HL-60 (cell line): Measurements from ENCODE around the gene NR1H4.

ENCODE experiments used
- DNase-seq, 2 experiments: peaks; one replicate each; pipeline ENCODE4 v3.0.0-alpha.2; 2010 to 2020; ENCODE audit warnings: low read depth in 1 of 2, low spot score in 1 of 2
- H3K27ac ChIP-seq: fragments of 250-450 bp; sonication (Bioruptor Pico); replicated peaks from 2 replicates; pipeline ENCODE4 v1.5.1; 2020; ENCODE audit warnings: mild to moderate bottlenecking, moderate library complexity
- H3K27me3 ChIP-seq: fragments of 250-450 bp; sonication (Bioruptor Pico); 2 replicates; pipeline ENCODE4 v1.5.1; 2021; ENCODE audit warnings: mild to moderate bottlenecking, moderate library complexity; ENCODE audit not compliant: insufficient read depth, poor library complexity, severe bottlenecking
- H3K4me3 ChIP-seq: replicated peaks from 2 replicates; pipeline ENCODE4 v1.5.1; 2011; ENCODE audit warnings: mild to moderate bottlenecking, control low read depth, low read length; ENCODE audit not compliant: insufficient read depth
- CTCF ChIP-seq: IDR thresholded peaks from one replicate; pipeline ENCODE4 v1.5.1; 2011; ENCODE audit warnings: low read length, control low read depth, inconsistent platforms; ENCODE audit not compliant: insufficient read depth
- GABPA ChIP-seq: IDR thresholded peaks from 2 replicates; pipeline ENCODE4 v1.6.1; 2012; ENCODE audit warnings: low read depth
- POLR2AphosphoS5 ChIP-seq: IDR thresholded peaks from 2 replicates; pipeline ENCODE4 v1.6.1; 2012; ENCODE audit warnings: low read depth
- REST ChIP-seq: IDR thresholded peaks from 2 replicates; pipeline ENCODE4 v1.6.1; 2012; ENCODE audit warnings: low read depth; ENCODE audit not compliant: insufficient replicate concordance
- SPI1 ChIP-seq: IDR thresholded peaks from 2 replicates; pipeline ENCODE4 v1.6.1; 2012; ENCODE audit warnings: low read depth, mild to moderate bottlenecking, borderline replicate concordance

NR1H4 gene

GRCh38 chr12:100476013-100476751 is 2.5 kb downstream of the NR1H4 start:
- Histone ChIP-seq H3K4me3 (no peak overlapping the region), H3K27ac (no peak overlapping the region), H3K27me3 (no peaks in the 10 kb centered on the region)
- no peak for DNase-seq
- TF ChIP-seq REST (no peak), POLR2AphosphoS5 (no peak), GABPA (no peak), SPI1 (no peak), CTCF (no peak)

- no peak for TF ChIP-seq REST
- TF ChIP-seq CTCF = no peak
- TF ChIP-seq POLR2AphosphoS5 = no peak
- TF ChIP-seq SPI1 = no peak
- TF ChIP-seq GABPA = no peak
- H3K27ac ChIP-seq = no peak overlapping the region
- no peak for DNase-seq
Measured at GRCh38 chr12:100481021-100481420, 7.4 kb downstream of the NR1H4 start.

GRCh38 chr12:100484183-100484886 is 10.7 kb downstream of the NR1H4 start:
- DNase-seq = no peak
- Histone ChIP-seq H3K4me3 (no peak overlapping the region), H3K27me3 (no peaks in the 10 kb centered on the region), H3K27ac (no peak overlapping the region)
- no peak for TF ChIP-seq REST
- no peak for TF ChIP-seq GABPA
- TF ChIP-seq SPI1 = no peak
- TF ChIP-seq CTCF = no peak
- TF ChIP-seq POLR2AphosphoS5 = no peak

More at GRCh38 chr12:100481021-100481420, 7.4 kb downstream of the NR1H4 start:
- Histone ChIP-seq H3K4me3 (no peak overlapping the region), H3K27me3 (no peaks in the 10 kb centered on the region)
